Urothelium cell line (cell line): ENCODE data around the gene TKT.
"Not testable (repeated sequence)": the region's sequence is repeated elsewhere in the genome, so short reads cannot be mapped to it uniquely, and the experiment has no call there.

Experiments used
- DNase-seq: peaks from one replicate; pipeline ENCODE4 v3.0.0; 2011; ENCODE audit warnings: low spot score, mixed read lengths
- FAIRE-seq: peaks from 2 replicates; lab custom pipeline; 2011; peaks lifted over from hg19 to GRCh38; lab: Jason Lieb, UNC

TKT gene

GRCh38 chr3:53260286-53260785 is 4.5 kb upstream of the TKT start:
- FAIRE-seq (no peak), DNase-seq (no peak)

GRCh38 chr3:53259427-53260259 is 3.8 kb upstream of the TKT start:
- FAIRE-seq (no peak), DNase-seq (no peak)

GRCh38 chr3:53258600-53259426 is 3.0 kb upstream of the TKT start:
- FAIRE-seq (no peak), DNase-seq (no peak)

- FAIRE-seq = no peak
Measured at GRCh38 chr3:53257465-53257864, 1.6 kb upstream of the TKT start.

GRCh38 chr3:53256704-53257055 is 858 bp upstream of the TKT start:
- FAIRE-seq (no peak), DNase-seq (no peak)

More at GRCh38 chr3:53257465-53257864, 1.6 kb upstream of the TKT start:
- no peak for DNase-seq

- no peak for FAIRE-seq
Measured at GRCh38 chr3:53255423-53255774, 423 bp downstream of the TKT start.

GRCh38 chr3:53254509-53255422 is 1.1 kb downstream of the TKT start:
- FAIRE-seq (no peak), DNase-seq (peak; percentile 81)

More at GRCh38 chr3:53255423-53255774, 423 bp downstream of the TKT start:
- peak; percentile 52 for DNase-seq

- FAIRE-seq (no peak), DNase-seq (no peak)
Measured at GRCh38 chr3:53253707-53254508, 1.9 kb downstream of the TKT start.

- not testable (repeated sequence) for FAIRE-seq, DNase-seq
Measured at GRCh38 chr3:53252947-53253322, 2.9 kb downstream of the TKT start.

- no peak for DNase-seq
- FAIRE-seq = no peak
Measured at GRCh38 chr3:53252096-53252946, 3.5 kb downstream of the TKT start.

GRCh38 chr3:53250881-53251605 is 4.8 kb downstream of the TKT start:
- FAIRE-seq (no peak), DNase-seq (no peak)

- FAIRE-seq (no peak), DNase-seq (no peak)
Measured at GRCh38 chr3:53250453-53250852, 5.4 kb downstream of the TKT start.

- FAIRE-seq = no peak
- DNase-seq = no peak
Measured at GRCh38 chr3:53248161-53248560, 7.7 kb downstream of the TKT start.

- no peak for DNase-seq
- no peak for FAIRE-seq
Measured at GRCh38 chr3:53247619-53248018, 8.2 kb downstream of the TKT start.

- FAIRE-seq (no peak), DNase-seq (no peak)
Measured at GRCh38 chr3:53244271-53244670, 11.6 kb downstream of the TKT start.

GRCh38 chr3:53243785-53244184 is 12.0 kb downstream of the TKT start:
- DNase-seq (no peak), FAIRE-seq (no peak)

GRCh38 chr3:53243165-53243564 is 12.7 kb downstream of the TKT start:
- FAIRE-seq (no peak), DNase-seq (no peak)

- no peak for DNase-seq
Measured at GRCh38 chr3:53242642-53243041, 13.2 kb downstream of the TKT start.

More at GRCh38 chr3:53242642-53243041, 13.2 kb downstream of the TKT start:
- no peak for FAIRE-seq
